DND-41 (cell line): Measurements from ENCODE around the gene OSBPL3.

ENCODE experiments used
- ATAC-seq: fragments of 200-7000 bp; cut with Tn5 transposase; 3 replicates; pipeline ENCODE4 v1.9.1; 2021; ENCODE audit warnings: low read depth; ENCODE audit not compliant: insufficient read depth
- DNase-seq: peaks from one replicate; pipeline ENCODE4 v3.0.0-alpha.2; 2020
- H2AFZ ChIP-seq: 2 replicates; pipeline ENCODE4 v1.6.0; 2012; ENCODE audit warnings: low read depth, low read length
- H3K27ac ChIP-seq: 2 replicates; pipeline ENCODE4 v1.5.1; 2012; ENCODE audit warnings: low read length, inconsistent platforms
- H3K27me3 ChIP-seq: fragments of 200-600 bp; sonication (generic); 2 replicates; pipeline ENCODE4 v1.6.0; 2012; ENCODE audit warnings: low read length, mild to moderate bottlenecking, inconsistent platforms; ENCODE audit not compliant: insufficient read depth, poor library complexity
- H3K36me3 ChIP-seq: 2 replicates; pipeline ENCODE4 v1.5.1; 2012; ENCODE audit warnings: low read length, inconsistent platforms; ENCODE audit not compliant: insufficient read depth
- H3K4me1 ChIP-seq: 2 replicates; pipeline ENCODE4 v1.5.1; 2012; ENCODE audit warnings: mild to moderate bottlenecking, low read length; ENCODE audit not compliant: insufficient read depth
- H3K4me2 ChIP-seq: 2 replicates; pipeline ENCODE4 v1.6.0; 2012; ENCODE audit warnings: mild to moderate bottlenecking, moderate library complexity, low read length, inconsistent platforms; ENCODE audit not compliant: insufficient read depth
- H3K4me3 ChIP-seq, 2 experiments: fragments of 200-600 bp in 1 of 2; shearing (Covaris generic) in 1 of 2; 2 replicates each; pipeline ENCODE4 v1.5.1; 2012 to 2016; ENCODE audit warnings: inconsistent platforms in 2 of 2, low read length in 2 of 2, mild to moderate bottlenecking in 2 of 2, low read depth in 1 of 2, moderate library complexity in 1 of 2
- H3K79me2 ChIP-seq: 2 replicates; pipeline ENCODE4 v1.6.0; 2012; ENCODE audit warnings: low read length, inconsistent platforms; ENCODE audit not compliant: insufficient read depth
- H3K9ac ChIP-seq: 2 replicates; pipeline ENCODE4 v1.6.0; 2012; ENCODE audit warnings: low read depth, mild to moderate bottlenecking, inconsistent platforms, low read length, moderate library complexity
- H3K9me3 ChIP-seq: 2 replicates; pipeline ENCODE4 v1.5.1; 2012; ENCODE audit warnings: low read length, moderate library complexity, mild to moderate bottlenecking, inconsistent platforms; ENCODE audit not compliant: insufficient read depth, severe bottlenecking
- H4K20me1 ChIP-seq: 2 replicates; pipeline ENCODE4 v1.6.0; 2012; ENCODE audit warnings: low read length; ENCODE audit not compliant: insufficient read depth
- CTCF ChIP-seq: IDR thresholded peaks from 2 replicates; pipeline ENCODE4 v1.5.1; 2012; ENCODE audit warnings: borderline replicate concordance, low read length, moderate library complexity, mild to moderate bottlenecking; ENCODE audit not compliant: poor library complexity, severe bottlenecking; ENCODE audit errors: extremely low read depth
- EZH2 ChIP-seq: IDR thresholded peaks from 3 replicates; pipeline ENCODE4 v1.6.1; 2012; ENCODE audit warnings: borderline replicate concordance, low read depth, mild to moderate bottlenecking, moderate library complexity, low read length, inconsistent platforms; ENCODE audit not compliant: severe bottlenecking

The OSBPL3 gene

GRCh38 chr7:24881623-24882022, 98.4 kb downstream of the OSBPL3 start:
- H2AFZ ChIP-seq: no peak overlapping the region
- H4K20me1 ChIP-seq: no peaks in the 10 kb centered on the region; the same call in 1 of the 2 replicates
- TF ChIP-seq EZH2 (no peak), CTCF (no peak)
- H3K4me3 ChIP-seq: no peak overlapping the region
- DNase-seq: no peak
- no peaks in the 10 kb centered on the region for H3K27me3 ChIP-seq
- no peaks in the 10 kb centered on the region for H3K9me3 ChIP-seq
- no peak overlapping the region for H3K9ac ChIP-seq
- no peak overlapping the region for H3K27ac ChIP-seq
- no peaks in the 10 kb centered on the region for H3K79me2 ChIP-seq
- no peak overlapping the region for H3K4me2 ChIP-seq
- no peak for ATAC-seq
- H3K4me1 ChIP-seq: no peaks in the 10 kb centered on the region
- peaks cover 5% of the 10 kb centered on the region for H3K36me3 ChIP-seq

GRCh38 chr7:24880886-24881285, 99.1 kb downstream of the OSBPL3 start:
- Histone ChIP-seq H3K36me3 (peaks cover 5% of the 10 kb centered on the region), H3K9ac (no peak overlapping the region), H3K27ac (no peak overlapping the region), H3K4me2 (no peak overlapping the region), H3K27me3 (no peaks in the 10 kb centered on the region), H4K20me1 (no peaks in the 10 kb centered on the region; the same call in 1 of the 2 replicates), H3K9me3 (no peaks in the 10 kb centered on the region), H2AFZ (no peak overlapping the region), H3K4me3 (no peak overlapping the region), H3K79me2 (no peaks in the 10 kb centered on the region), H3K4me1 (no peaks in the 10 kb centered on the region)
- TF ChIP-seq CTCF (no peak), EZH2 (no peak)
- ATAC-seq: no peak
- DNase-seq: no peak

GRCh38 chr7:24879291-24879690, 100.7 kb downstream of the OSBPL3 start:
- no peak for DNase-seq
- no peaks in the 10 kb centered on the region for H3K27me3 ChIP-seq
- no peak overlapping the region for H3K27ac ChIP-seq
- H4K20me1 ChIP-seq: no peaks in the 10 kb centered on the region; the same call in 1 of the 2 replicates
- no peak overlapping the region for H2AFZ ChIP-seq
- peaks cover 2% of the 10 kb centered on the region for H3K36me3 ChIP-seq
- no peak overlapping the region for H3K4me3 ChIP-seq
- H3K9me3 ChIP-seq: no peaks in the 10 kb centered on the region
- no peak overlapping the region for H3K9ac ChIP-seq
- H3K79me2 ChIP-seq: no peaks in the 10 kb centered on the region
- no peak for ATAC-seq
- no peak overlapping the region for H3K4me2 ChIP-seq
- H3K4me1 ChIP-seq: no peaks in the 10 kb centered on the region
- TF ChIP-seq CTCF: no peak
- TF ChIP-seq EZH2: no peak
